IPS-18c (cell line): ENCODE data around the gene ZNF644.
"Not testable (repeated sequence)": the region's sequence is repeated elsewhere in the genome, so short reads cannot be mapped to it uniquely, and the experiment has no call there.

Experiments used
- H3K4me3 ChIP-seq: 2 replicates; pipeline ENCODE4 v1.7.0; 2013; ENCODE audit warnings: low read depth, mild to moderate bottlenecking, low read length, moderate library complexity; ENCODE audit not compliant: insufficient read depth
- H3K9me3 ChIP-seq: one replicate; pipeline ENCODE4 v1.6.1; 2013; ENCODE audit warnings: mild to moderate bottlenecking, low read length, moderate library complexity; ENCODE audit not compliant: control insufficient read depth, insufficient read depth

Gene ZNF644

GRCh38 chr1:90922202-90922601 lies 99.6 kb downstream of the ZNF644 start:
- Histone ChIP-seq H3K4me3 (no peak overlapping the region), H3K9me3 (no peaks in the 10 kb centered on the region)

- no peaks in the 10 kb centered on the region for H3K9me3 ChIP-seq
- H3K4me3 ChIP-seq: no peak overlapping the region
These were observed 101.9 kb downstream of the ZNF644 start for GRCh38 chr1:90919900-90920299.

GRCh38 chr1:90919190-90919719 lies 102.6 kb downstream of the ZNF644 start:
- H3K9me3 ChIP-seq: no peaks in the 10 kb centered on the region
- no peak overlapping the region for H3K4me3 ChIP-seq

- no peaks in the 10 kb centered on the region for H3K9me3 ChIP-seq
- no peak overlapping the region for H3K4me3 ChIP-seq
These were observed 110.5 kb downstream of the ZNF644 start for GRCh38 chr1:90911353-90911752.

GRCh38 chr1:90902672-90903071 lies 119.2 kb downstream of the ZNF644 start:
- Histone ChIP-seq H3K4me3 (no peak overlapping the region), H3K9me3 (no peaks in the 10 kb centered on the region)

GRCh38 chr1:90899263-90899662 lies 122.6 kb downstream of the ZNF644 start:
- Histone ChIP-seq H3K9me3 (no peaks in the 10 kb centered on the region), H3K4me3 (no peak overlapping the region)

GRCh38 chr1:90893679-90894078 lies 128.2 kb downstream of the ZNF644 start:
- not testable (repeated sequence) for H3K9me3 ChIP-seq, H3K4me3 ChIP-seq

GRCh38 chr1:90892884-90893283 lies 129.0 kb downstream of the ZNF644 start:
- not testable (repeated sequence) for H3K4me3 ChIP-seq, H3K9me3 ChIP-seq

GRCh38 chr1:90892196-90892595 lies 129.6 kb downstream of the ZNF644 start:
- H3K4me3 ChIP-seq, H3K9me3 ChIP-seq: not testable (repeated sequence)

GRCh38 chr1:90891756-90892155 lies 130.1 kb downstream of the ZNF644 start:
- not testable (repeated sequence) for H3K4me3 ChIP-seq, H3K9me3 ChIP-seq

GRCh38 chr1:90882221-90882620 lies 139.6 kb downstream of the ZNF644 start:
- Histone ChIP-seq H3K4me3 (no peak overlapping the region), H3K9me3 (no peaks in the 10 kb centered on the region)

GRCh38 chr1:90881034-90881433 lies 140.8 kb downstream of the ZNF644 start:
- no peak overlapping the region for H3K4me3 ChIP-seq
- H3K9me3 ChIP-seq: no peaks in the 10 kb centered on the region

- H3K9me3 ChIP-seq: no peaks in the 10 kb centered on the region
- H3K4me3 ChIP-seq: no peak overlapping the region
These were observed 142.6 kb downstream of the ZNF644 start for GRCh38 chr1:90879281-90879680.

- no peak overlapping the region for H3K4me3 ChIP-seq
- H3K9me3 ChIP-seq: no peaks in the 10 kb centered on the region
These were observed 145.7 kb downstream of the ZNF644 start for GRCh38 chr1:90876101-90876500.
